GM19035 (cell line): ENCODE measurements around the gene KRTAP12-4.
"Not testable (repeated sequence)": the region's sequence is repeated elsewhere in the genome, so short reads cannot be mapped to it uniquely, and the experiment has no call there.

ENCODE experiments used
- ATAC-seq: cut with Tn5 transposase; IDR thresholded peaks from one replicate; pipeline ENCODE4 v1.9.1; 2021; ENCODE audit not compliant: unreplicated experiment

KRTAP12-4 gene

DNA sequence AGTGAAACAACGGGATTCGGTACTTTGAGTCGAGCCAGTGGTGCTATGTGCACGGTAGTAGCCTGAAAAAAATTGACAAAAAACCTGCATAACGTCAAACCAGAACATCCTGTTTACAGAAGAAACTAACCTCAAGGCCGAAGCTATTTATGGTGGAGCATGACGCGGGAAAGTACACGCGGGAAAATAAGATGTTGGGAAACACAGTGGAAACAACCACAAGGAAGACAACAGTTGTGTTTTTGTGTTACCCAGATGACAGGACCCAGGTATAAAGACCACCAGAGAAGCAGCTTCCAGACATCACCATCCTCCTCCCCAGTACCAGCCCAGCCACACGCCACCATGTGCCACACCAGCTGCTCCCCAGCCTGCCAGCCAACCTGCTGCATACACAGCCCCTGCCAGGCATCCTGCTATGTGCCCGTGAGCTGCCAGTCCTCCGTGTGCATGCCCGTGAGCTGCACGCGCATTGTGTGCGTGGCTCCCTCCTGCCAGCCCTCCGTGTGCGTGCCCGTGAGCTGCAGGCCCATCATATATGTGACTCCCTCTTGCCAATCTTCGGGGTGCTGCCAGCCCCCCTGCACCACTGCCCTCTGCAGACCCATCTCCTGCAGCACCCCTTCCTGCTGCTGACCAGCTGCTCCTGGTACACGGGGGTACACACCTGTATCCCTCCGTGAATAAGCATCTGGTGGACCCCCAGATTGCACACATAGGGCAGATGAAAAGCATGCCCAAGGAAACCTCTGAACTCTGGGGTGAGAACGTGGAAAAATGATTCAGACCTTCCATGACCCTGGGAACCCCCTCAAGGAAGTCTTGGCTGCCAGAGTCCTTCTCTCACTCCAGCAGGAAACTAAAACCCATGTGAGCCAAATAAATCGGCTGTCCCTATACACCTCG, 3.4 kb upstream of the KRTAP12-4 start, which contains the start of gene KRTAP12-3:
KRTAP12-3 (plus strand) TSS at position 298 of the 906 bp plus-strand sequence; CDS start at position 346, 48 bp downstream.
- no peak for ATAC-seq

DNA sequence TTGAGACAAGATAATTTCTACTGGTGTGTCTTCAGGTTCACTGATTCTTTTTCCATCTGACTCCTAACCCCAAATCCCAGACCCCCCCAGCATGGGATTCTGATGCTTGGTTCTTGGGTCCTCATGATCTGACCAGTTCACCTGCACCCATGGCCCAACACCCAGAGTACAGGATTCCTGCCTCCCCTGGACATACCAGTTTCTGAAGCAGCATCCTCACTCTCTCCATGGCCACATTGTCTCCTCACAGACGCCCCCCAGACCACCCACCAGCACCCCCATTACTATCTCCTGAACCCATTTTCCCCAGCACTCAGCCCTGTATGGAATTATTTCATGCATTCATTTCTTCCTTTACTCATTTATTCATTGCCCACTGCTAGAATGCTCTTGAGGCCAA, 2.4 kb upstream of the KRTAP12-4 start:
- ATAC-seq, result no peak

DNA sequence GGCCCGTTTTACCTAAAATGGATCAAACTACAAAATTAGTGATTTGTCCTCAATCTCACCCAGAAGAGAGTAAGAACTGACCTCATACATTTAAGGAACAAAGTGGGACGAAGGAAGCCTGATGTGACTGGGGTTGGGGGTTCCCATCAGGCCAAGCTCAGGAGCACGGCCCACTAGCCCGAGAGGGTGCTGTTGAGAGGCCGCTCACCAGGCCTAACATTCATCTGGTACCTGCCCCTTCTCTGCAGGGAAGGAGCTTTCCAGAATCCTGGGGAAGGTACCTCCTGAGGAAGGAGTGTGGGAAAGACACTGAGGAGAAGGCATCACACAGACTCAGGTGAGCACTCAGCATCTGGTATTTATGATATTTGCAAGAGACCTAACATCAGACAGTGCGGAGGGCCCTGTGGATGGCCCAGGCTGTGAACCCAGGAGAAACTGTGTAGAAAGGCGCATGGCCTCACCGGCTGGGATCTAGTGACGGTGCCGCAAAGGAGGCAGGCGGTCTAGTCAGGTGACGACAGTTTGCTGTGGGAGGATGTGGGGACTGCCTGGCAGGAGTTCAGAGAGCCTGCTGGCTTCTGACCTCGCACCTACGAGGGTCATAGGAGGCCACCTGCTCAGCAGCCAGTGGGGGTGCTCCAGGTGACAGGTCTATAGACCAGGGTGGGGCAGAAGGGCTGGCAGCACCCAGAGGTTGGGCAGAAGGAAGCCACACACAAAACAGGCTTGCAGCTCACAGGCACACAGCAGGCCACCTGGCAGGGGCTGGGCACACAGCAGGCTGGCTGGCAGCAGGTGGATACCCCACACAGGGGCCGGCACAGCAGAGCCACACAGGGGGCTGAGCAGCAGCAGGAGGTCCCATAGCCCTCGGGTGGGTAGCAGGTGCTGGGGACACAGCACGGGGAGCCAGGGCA, 543 bp downstream of the KRTAP12-4 start:
- no peak for ATAC-seq

DNA sequence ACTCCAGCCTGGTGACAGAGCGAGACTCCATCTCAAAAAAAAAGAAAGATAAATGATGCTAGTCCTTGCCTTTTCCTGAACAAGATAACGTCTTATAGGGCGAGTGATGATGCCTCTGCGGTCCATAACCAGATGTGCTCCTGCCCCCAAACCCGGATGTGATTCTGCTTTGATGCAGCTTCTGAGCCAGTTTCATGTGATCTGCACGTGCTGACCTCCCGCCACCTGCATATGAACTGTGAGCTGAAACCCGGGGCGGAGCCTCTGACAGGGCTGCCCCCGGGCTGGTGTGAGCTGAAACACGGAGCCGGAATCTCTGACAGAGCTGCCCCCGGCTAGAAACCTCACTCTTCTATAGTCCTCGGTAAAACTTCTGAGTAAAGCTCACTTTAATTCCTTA, 1.3 kb downstream of the KRTAP12-4 start:
- ATAC-seq, result no peak

DNA sequence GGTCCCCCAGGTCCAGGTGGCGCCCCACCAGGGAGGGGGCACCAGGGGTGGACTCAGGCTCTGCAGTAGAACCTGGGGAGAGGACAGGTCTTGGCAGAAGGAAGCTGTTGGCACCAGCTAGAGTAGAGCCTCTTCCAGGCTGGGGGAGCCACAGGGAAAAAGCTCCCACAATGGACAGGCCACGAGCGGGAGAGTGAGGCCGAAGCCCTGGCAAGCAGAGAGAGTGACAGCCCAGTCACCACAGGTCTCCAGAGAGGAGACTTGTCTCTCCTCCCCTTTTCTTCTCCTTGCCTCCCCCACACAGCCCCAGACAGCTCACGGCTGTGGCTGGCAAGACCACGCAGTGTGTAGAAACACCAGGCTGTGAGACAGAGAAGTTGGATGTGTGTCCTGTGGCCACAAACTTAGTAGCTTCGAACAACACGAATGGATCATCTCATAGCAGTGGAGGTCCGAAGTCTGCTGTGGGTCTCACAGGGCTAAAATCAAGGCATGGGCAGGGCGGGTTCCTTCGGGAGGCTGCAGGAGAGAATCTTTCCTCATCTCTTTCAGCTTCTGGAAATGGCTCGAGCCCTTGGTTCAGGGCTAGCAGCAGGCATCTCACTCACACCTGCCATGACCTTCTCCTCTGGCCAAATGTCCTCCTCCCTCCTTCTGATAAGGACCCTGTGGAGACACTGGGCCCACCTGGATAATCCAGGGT, 3.3 kb downstream of the KRTAP12-4 start:
- no peak for ATAC-seq

DNA sequence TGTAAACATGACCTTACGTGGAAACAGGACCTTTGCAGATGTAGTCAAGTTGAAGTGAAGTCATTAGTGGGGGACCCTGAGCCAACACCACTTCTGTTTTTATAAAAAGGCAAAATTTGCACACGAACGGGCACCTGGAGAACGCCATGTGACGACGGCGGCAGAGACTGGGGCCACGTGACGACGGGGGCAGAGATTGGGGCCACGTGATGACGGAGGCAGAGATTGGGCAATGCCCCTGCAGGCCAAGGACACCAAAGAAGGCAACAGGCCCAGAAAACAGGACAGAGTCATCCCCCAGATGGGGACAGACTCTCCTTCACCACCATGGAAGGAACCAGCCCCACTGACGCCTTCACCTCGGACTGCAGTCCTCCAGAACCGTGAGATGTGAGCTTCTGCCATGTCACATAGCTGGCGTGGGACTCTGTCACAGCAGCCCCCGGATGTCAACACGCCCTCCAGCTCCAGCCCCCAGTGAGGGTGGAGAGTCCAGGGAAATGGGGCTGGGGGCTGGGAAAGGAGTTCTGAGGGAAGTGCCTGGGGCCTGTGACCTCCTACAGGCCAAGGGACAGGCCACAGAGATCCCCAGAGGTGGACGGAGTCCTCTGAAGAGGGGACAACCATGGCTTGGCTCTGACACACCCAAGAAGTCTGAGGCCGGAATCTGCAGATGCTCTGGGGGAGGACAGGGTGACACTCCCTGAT, 4.0 kb downstream of the KRTAP12-4 start:
- ATAC-seq, result no peak

DNA sequence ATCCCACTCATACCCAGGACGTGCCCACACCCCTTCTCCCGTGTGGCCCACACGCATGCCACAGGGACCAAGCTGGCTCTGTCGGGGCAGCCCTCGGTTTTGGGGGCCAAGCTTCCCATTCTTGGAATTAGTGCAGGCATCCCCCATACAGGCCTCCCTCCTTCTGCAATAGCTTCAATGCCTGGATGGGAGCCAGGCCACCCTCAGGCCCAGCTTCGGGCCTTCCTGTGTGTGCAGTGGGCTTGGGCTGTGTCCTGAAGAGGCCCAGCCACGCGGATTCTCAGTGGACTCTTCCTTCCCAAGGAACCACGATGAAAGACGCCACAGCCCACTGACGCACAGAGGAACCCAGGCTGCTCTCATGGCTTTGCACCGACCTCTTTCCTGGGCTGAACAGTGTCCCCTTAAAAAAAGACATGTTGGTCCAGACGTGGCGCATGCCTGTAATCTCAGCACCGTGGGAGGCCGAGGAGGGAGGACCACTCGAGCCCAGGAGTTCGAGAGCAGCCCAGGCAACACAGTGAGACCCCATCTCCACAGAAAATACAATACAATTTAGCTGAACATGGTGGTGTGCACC, 4.8 kb downstream of the KRTAP12-4 start:
- ATAC-seq, result no peak

DNA sequence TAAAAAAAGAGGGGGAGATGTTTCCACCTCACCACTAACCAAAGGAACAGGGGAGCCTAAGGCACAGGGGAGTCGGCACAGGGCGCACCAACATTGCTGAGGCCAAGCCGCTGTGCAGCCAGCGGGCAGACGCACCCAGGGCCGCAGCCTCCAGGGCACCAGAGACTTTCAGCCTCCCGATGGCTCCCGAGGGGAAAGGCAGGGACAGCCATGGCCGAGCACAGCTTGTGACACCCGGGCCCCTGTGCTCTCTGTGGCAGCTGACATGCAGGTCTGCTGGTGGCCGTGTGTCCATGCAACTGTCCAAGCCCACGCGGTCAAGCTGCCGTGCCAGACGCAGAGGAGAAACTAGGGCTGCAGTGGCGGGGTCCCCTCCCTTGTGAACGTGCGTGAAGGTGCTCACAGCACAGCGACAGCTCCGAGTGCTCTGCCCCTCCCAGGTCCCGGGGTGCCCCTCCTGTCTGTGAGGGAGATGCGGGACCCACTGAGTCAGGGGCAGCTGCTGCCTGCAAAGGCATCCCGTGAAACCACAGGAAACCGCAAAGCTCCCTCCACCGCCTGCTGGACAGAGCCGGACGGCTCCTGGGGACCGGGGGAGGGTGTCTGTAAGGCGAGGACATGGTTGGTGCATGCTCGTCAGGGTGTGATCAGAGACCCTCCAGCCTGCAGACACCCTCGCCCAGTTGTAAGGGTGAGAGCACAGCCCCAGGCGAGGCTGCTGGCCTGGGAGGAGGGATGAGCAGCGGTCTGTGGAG, 5.7 kb downstream of the KRTAP12-4 start:
- ATAC-seq, result no peak

DNA sequence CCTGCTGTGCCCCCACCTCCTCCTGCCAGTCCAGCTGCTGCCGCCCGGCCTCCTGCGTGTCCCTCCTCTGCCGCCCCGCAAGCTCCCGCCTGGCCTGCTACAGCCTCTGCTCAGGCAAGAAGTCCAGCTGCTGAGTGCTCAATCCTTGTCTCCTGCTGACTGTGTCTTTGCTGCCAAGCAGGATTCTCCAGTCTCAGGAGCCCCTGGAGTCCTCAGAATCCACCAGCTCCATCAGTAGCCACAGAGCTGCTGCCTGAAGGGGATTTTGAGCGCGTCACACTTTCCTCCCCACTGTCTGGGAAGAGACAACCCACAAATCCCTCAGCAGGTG, 7.3 kb downstream of the KRTAP12-4 start:
- no peak for ATAC-seq

DNA sequence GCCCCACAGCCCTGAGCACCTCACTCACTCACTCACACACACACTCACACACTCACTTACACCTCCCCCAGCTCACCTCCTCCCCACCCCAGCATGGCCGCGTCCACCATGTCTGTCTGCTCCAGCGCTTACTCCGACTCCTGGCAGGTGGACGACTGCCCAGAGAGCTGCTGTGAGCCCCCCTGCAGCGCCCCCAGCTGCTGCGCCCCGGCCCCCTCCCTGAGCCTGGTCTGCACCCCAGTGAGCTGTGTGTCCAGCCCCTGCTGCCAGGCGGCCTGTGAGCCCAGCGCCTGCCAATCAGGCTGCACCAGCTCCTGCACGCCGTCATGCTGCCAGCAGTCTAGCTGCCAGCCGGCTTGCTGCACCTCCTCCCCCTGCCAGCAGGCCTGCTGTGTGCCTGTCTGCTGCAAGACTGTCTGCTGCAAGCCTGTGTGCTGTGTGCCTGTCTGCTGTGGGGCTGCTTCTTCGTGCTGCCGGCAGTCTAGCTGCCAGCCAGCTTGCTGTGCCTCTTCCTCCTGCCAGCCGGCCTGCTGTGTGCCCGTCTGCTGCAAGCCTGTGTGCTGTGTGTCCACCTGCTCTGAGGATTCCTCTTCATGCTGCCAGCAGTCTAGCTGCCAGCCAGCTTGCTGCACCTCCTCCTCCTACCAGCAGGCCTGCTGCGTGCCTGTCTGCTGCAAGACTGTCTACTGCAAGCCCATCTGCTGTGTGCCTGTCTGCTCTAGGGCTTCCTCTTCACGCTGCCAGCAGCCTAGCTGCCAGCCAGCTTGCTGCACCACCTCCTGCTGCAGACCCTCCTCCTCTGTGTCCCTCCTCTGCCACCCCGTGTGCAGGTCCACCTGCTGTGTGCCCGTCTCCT, 7.9 kb downstream of the KRTAP12-4 start, which contains the start of gene KRTAP10-11:
KRTAP10-11 (plus strand) TSS at position 49 of the 856 bp plus-strand sequence; CDS start at position 94, 45 bp downstream.
- not testable (repeated sequence) for ATAC-seq

DNA sequence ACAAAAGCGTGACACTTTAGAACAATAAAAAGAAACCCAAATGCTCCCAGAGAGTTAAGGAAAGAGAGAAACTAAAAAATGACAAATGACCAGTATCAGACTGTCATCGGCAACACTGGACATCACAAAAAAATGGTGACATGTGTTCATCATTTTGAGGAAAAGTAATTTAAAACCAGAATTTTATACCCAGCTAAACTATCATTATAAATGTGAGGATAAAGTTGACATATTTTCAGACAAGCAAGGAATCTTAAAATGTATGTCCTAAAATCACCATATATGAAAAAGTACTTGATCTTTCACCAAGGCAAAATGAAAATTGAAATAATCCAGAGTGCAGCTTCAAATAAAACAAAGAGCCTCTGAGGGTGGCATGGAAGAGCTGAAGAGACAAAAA, 9.6 kb downstream of the KRTAP12-4 start:
- no peak for ATAC-seq

DNA sequence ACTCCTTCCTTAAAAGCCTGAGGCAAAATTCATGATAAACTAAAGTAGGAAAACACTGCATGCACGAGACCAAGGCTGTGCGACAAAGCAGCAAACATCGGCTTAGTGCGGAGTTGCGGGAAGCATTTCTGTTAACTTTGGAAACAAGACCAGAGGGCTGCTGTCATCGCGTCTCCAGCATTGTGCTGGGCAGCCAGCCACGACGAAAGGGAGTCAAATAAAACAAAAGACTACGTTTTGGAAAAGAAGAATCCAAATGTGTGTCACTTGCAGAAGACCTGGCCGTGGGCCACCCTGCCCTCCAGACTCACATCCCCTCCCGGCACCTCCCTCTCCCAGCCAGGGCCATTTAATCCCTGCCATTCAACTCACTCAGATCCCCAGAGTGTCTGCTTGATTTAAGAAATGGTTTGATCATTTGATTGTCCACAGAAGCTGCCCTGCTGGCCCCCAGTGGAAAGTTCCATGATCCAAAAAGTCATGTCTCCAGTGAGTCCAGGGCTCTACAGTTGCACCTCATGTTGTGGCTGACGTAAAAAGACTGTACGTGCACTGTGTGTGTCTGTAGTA, 10.6 kb downstream of the KRTAP12-4 start:
- no peak for ATAC-seq

DNA sequence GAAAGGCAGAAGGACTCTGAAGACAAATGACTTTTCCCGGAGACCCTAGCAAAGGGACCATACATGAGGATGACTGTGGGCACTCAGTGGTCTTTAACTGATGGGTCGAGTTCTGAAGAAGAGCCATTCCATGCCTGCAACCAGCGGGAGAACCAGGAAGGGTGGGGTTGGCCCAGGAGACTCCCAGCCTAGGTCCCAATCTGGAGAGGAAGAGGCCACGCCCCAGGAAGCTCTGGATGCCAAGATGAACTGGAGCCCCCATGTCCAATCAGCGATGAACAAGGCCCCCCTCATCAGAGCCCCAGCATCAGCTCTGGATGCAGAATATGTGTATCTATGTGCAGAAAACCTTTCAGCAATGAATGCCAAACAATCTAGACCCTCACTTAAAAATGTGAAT, 13.7 kb downstream of the KRTAP12-4 start:
- ATAC-seq, result no peak

DNA sequence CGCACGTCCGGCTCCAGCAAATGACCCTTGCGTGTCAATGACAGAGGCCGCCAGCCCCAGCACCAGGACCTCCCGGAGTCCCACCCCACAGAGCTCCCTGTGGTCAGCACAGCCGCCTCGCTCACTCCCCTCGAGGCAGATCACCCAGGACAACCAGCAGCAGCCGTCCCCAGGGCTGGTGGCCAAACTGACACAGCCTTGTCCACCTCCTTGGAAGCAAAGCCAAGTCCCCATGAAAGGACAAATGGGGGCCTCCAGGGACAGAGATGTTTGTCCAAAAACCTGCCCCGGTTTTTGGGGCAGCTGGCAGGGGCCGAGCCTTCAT, 15.2 kb downstream of the KRTAP12-4 start:
- no peak for ATAC-seq

DNA sequence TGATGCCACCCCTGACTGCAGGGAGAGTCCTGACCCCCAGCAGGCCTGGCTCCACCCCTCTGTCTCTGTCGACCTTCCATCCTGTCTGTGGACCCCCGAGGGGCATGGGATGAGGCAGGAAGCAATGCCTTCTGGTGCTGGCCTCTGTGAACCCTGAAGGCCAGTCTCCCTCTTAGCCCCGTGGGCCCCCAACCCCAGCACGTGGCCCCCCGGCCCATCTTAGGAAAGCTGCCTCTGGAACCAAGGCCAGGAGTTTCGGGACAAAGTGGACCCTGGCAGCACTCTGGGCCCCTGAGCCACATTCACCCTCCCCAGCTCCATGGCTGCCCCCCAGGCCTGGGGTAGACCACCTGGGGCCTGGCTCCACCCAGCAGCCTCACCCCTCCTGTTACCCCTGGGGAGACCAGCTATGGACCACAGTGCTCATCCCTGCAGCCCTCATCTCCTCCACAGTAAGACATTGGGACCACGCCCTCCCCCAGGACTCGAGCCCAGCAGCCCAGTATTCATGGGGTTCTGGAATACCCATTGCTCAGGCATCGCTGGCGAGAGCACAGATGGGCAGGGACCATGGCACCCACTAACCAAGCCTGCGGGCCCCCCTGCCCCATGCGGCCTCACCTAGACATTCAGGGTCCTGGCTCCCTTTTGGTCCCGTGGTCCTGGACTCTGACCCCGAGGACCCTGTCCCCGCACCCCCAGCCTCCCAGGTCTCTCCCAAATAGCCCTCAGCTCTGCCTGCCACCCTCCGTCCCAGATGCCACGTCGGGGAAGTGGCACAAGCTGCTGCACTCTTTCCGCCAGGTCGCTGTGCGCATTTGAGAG, 15.7 kb downstream of the KRTAP12-4 start:
- not testable (repeated sequence) for ATAC-seq

DNA sequence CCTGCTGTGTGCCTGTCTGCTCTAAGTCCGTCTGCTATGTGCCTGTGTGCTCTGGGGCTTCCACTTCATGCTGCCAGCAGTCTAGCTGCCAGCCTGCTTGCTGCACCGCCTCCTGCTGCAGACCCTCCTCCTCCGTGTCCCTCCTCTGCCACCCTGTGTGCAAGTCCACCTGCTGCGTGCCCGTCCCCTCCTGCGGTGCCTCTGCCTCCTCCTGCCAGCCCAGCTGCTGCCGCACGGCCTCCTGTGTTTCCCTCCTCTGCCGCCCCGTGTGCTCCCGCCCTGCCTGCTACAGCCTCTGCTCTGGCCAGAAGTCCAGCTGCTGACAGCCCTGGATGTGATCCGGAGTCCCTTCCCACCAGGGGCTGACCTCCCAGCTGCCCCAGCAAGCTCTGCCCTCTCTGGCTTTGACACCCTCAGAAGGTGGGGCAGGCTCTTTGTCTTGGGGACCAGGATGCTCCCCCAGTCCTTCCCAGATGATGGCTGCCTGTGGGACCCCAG, 16.6 kb downstream of the KRTAP12-4 start:
- not testable (repeated sequence) for ATAC-seq
